Central memory CD4-positive, alpha-beta T cell (primary cell): ENCODE measurements around the gene PLCG2.

Experiments used
- DNase-seq: peaks from one replicate; pipeline ENCODE4 v3.0.0; 2022

PLCG2 gene

DNA sequence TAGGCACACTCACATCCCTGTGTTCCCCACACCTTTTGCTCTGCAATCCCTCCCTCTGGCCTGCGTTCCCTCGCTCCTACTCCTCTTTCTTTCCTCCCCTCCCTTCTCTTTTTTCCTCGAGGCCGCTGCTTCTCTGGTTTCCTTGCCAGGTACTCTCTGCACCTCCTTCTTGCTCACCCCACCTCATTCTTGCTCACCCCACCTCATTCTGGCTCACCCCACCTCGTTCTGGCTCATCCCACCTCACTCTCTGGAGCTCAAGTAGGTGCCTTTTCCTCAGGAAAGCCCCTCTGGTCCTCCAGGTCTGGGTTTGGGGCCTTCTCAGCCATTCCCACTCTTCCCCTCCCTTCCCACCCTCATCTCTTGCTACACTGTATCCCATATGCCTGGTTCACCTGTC, 103.5 kb downstream of the PLCG2 start:
- no peak for DNase-seq

DNA sequence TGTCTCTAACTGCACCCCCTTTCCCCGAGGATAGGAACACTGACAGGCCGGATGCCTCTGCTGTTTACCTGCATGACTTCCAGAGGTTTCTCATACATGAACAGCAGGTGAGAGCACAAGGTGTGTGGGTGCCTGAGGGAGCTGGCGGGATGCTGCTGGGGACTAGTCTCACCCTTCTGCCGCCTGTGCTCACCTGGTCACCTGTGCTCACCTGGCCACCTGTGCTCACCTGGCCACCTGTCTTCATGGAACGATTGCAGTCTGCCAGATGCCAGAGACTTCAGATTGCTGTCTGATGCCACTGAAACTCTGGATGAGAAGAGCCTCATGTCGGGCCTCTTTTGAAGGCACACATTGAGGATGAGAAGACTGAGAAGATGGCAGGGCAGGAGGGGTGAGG, 104.1 kb downstream of the PLCG2 start:
- no peak for DNase-seq

GRCh38 chr16:81885976-81886586, 107.0 kb downstream of the PLCG2 start:
- DNase-seq: no peak

DNA sequence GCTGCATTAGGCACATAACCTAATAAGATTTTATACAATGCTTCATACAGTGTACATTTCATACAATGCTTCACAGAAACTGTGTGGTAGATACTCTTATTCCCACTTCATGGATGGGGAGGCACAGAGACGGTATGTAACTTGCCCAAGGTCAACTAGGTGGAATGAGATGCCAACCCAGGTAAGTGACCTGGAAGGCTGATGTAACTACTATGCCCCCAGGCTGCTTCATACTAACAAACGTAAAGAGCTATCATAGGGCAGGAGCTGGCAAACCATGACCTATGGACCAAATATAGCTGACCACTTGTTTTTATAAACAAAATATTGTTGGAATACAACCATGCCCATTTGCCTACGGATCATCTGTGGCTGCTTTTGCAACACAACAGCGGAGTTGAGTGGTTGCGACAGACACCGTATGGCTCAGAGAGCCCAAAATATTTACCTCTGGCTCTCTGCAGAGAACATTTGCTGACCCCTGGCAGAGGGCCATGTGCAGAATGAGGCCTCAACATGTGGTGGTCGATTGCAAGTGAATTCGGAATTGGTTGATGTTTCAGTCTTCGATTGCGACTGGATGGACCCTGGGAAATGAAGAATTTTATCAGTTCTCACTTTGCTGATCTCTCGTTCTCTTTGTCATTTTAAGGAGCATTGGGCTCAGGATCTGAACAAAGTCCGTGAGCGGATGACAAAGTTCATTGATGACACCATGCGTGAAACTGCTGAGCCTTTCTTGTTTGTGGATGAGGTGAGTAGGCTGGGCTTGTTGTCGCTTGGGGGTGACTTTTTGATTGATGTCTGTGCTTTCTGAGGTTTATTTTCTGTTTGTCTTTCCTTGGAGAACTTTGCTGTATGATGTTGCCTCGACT, 109.7 kb downstream of the PLCG2 start:
- DNase-seq: no peak

DNA sequence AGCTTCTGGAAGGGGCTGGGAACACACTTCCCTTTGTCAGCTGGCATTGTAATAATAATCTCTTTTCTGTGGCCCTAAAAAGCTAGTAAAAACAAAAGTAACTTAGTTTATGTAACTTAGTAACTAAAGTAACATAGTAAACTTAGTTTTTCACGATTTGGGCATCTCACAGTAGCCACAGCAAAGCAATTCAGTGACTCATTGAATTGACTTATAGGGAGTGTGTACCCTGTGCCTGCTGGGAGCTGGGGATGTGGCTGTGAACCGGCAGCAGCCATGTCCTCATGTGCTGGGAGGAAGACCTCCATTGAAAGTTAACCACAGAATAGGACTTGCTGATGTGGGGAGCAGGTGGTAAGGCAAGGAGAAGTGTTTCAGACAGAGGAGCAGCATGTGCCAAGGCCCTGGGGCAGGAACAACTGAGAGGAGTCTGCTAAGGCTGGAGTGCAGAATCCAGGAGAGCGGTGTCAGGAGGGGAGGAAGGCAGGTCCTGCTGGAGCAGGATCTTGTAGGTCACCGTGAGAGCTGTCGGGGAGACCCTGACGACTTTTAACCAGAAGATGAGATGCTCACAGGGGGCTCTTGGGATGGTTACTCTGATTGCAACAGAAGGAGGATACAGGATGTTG, 112.8 kb downstream of the PLCG2 start:
- no peak for DNase-seq

DNA sequence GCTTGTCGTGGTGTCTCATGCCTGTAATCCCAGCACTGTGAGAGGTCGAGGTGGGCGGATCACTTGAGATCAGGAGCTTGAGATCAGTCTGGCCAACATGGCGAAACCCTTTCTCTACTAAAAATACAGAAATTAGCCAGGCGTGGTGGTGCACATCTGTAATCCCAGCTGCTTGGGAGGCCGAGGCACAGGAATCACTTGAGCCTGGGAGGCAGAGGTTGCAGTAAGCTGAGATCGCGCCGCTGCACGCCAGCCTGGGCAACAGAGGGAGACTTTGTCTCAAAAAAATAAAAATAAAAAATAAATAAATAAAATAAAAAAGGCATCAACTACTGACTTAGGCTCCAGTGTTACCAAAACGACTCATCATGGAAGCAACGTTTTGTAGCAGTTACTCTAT, 115.5 kb downstream of the PLCG2 start:
- no peak for DNase-seq

DNA sequence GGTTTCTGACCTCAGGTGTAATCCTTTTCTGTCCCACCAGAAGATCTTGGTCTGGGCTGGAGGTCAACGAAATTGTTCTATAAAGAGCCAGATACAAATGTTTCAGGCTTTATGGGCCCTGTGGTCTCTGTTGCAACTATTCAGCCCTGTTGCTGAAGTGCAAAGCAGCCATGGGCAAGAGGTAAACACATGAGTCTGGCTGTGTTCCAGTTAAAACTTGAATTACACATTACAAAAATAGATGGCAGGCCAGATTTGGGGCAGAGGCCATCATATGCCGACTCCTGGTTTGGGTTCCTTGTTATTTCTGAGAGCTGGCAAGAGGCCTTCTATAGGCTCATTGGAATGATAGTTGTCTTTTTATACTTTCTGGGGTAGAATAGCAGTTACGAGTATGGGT, 117.8 kb downstream of the PLCG2 start:
- no peak for DNase-seq

GRCh38 chr16:81899601-81900000, 120.5 kb downstream of the PLCG2 start:
- no peak for DNase-seq

GRCh38 chr16:81900014-81900413, 120.9 kb downstream of the PLCG2 start:
- DNase-seq: no peak

GRCh38 chr16:81900456-81900855, 121.4 kb downstream of the PLCG2 start:
- DNase-seq: no peak

- no peak for DNase-seq
Observed at GRCh38 chr16:81901484-81901883, 122.4 kb downstream of the PLCG2 start.

DNA sequence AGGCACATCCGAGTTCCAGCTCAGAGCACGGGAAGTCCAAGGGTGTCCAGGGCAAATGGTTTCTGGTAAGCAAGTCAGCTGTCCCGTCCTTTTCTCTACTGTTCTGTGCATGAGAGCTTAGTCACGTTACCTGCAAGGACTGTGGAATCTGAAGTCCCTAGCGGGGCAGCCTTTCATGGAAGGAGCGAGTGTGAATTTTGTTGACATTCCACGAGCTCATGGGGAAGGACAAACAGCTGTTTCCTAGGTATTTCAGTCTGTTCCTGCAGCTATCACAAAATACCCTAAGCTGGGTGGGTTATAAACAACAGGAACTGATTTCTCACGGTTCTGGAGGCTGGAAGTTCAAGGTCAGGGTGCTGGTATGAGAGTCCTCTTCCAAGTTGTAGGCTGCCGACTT, 122.9 kb downstream of the PLCG2 start:
- no peak for DNase-seq

DNA sequence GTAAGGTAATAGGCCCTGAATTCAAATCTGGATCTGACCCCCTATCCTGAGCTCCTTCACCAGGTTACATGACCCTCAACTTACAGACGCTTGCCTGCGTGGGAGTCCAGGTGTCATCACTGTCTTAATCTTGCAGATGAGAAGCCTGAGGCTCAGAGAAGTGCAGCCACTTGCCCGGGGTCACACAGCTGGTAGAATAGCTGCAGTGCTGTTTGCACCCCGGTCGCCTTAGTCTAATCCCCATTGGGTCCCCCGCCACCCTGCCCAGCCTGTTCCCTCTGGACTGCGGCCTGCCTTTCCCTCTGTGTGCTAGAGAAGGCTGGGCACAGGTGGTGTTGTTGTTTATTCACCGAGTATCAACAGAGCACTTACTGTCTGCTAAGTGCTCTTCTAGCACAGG, 125.2 kb downstream of the PLCG2 start:
- DNase-seq: no peak

DNA sequence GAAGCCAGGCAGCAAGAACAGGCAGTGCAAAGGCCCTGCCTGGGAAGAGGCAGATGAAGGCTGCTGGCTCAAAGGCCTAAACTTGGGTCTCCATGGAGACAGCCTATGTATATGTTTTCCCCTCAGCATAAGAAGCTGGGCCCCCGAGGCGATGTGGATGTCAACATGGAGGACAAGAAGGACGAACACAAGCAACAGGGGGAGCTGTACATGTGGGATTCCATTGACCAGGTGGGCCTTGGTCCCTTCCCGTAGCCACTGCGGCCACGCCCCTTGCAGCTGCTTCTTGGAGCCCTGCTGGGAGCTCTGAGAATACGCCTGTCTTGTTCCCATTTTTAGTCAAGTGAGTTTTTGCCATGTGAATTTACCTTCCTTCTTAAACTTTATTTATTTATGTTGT, 126.2 kb downstream of the PLCG2 start:
- DNase-seq: no peak

- DNase-seq: no peak
Observed at GRCh38 chr16:81907681-81908080, 128.6 kb downstream of the PLCG2 start.

GRCh38 chr16:81908466-81909262, 129.6 kb downstream of the PLCG2 start:
- no peak for DNase-seq

DNA sequence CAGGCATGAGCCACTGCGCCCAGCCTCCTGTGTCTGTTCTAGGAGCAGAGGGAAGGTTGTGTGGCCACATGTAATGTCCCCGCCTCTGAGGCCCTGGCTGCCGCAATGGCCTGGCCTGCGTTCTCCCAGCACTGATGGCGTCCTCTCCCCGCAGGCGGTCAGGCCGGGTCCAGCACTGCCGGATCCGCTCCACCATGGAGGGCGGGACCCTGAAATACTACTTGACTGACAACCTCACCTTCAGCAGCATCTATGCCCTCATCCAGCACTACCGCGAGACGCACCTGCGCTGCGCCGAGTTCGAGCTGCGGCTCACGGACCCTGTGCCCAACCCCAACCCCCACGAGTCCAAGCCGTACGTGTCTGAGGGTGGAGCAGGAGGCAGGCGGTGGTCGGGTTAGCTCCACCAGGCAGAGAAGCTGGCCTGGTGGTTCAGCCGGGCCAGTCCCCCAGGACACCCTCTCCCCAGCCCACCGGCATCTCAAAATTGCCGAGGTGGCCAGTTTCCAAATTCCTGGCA, 131.3 kb downstream of the PLCG2 start:
- DNase-seq: no peak

GRCh38 chr16:81912395-81912794, 133.3 kb downstream of the PLCG2 start:
- DNase-seq: no peak

DNA sequence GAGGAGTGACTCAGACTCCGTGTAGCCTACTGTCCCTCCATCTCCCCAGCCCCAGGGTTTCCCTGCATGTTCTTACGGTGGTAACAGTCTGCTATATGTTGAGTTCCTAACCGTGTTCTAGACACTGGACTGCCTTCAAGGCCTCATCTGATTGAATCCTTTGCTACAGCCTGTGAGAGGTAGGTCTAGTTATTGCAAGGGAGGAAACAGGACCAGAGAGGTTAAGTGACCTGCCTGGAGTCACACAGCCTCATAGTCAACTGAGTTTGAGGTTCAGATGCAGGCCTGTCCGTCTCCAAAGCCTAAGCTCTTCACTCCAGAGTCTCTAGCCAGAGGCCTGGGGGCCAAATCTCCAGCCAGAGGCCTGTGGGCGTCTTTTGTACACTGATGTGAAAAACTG, 134.1 kb downstream of the PLCG2 start:
- DNase-seq: no peak

GRCh38 chr16:81917375-81917774, 138.3 kb downstream of the PLCG2 start:
- DNase-seq: no peak

DNA sequence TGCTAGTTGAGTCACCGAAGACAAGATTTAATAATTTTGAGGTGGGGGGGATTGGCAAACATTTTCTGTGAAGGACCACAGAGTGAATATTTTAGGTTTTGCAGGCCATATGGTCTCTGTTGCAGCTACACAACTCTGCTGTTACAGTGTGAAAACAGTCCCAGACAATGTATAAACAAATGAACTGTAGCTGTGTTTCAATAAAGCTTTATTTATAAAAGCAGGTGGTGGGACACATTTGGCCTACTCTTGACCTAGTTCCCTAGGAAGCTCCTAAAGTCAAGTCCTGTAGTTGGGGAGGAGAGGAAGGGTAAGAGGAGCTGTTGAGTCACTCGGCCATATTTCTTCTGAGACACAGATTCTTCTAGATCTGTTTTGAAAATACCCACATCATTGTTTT, 139.8 kb downstream of the PLCG2 start:
- no peak for DNase-seq

DNA sequence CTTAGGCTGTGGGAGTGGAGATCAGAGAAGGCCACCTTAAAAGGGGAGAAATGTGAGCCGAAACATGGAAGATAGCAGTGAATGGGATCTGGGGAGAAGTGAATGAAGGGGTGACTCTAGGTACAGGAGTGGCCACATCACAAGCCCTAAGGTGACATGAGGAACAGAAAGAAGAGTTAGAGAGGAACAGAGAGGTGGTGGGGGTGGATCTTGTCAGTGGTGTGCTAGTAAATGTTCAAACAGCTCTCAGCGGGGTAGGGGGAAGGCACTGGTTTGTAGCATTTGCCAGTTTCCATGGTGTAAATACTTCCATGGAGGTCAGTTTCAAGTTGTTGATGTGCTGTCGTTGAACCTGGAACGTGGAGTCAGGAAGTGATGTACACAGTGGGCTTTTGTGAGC, 141.4 kb downstream of the PLCG2 start:
- no peak for DNase-seq
